Subcutaneous abdominal adipose tissue (tissue), 5 donors: ENCODE measurements around the gene CHEK2.

Source experiments
- H3K27ac ChIP-seq: one replicate; pipeline ENCODE4 v1.7.0; 2013; ENCODE audit warnings: low read depth, mild to moderate bottlenecking, inconsistent platforms, low read length, moderate library complexity
- H3K27me3 ChIP-seq, 5 donors: one replicate each; pipeline ENCODE4 v1.7.0; 2013; ENCODE audit warnings: low read length in 5 of 5, inconsistent platforms in 1 of 5; ENCODE audit not compliant: control insufficient read depth in 5 of 5, insufficient read depth in 4 of 5
- H3K36me3 ChIP-seq, 5 donors: one replicate each; pipeline ENCODE4 v1.7.0; 2013; ENCODE audit warnings: low read length in 5 of 5; ENCODE audit not compliant: control insufficient read depth in 5 of 5, insufficient read depth in 5 of 5
- H3K4me1 ChIP-seq, 5 donors: one replicate each; pipeline ENCODE4 v1.7.0; 2013; ENCODE audit warnings: low read length in 5 of 5, mild to moderate bottlenecking in 3 of 5, moderate library complexity in 1 of 5; ENCODE audit not compliant: control insufficient read depth in 5 of 5, insufficient read depth in 5 of 5
- H3K4me3 ChIP-seq, 5 donors: one replicate each; pipeline ENCODE4 v1.7.0; 2013; ENCODE audit warnings: low read length in 5 of 5, low read depth in 1 of 5
- H3K9ac ChIP-seq, 5 donors: one replicate each; pipeline ENCODE4 v1.7.0; 2013; ENCODE audit warnings: low read length in 5 of 5, mild to moderate bottlenecking in 4 of 5, moderate library complexity in 3 of 5
- H3K9me3 ChIP-seq, 5 donors: one replicate each; pipeline ENCODE4 v1.7.0; 2013; ENCODE audit warnings: low read length in 5 of 5; ENCODE audit not compliant: control insufficient read depth in 5 of 5
- donor health status: healthy.
- donor health status: healthy.
- donor health status: healthy.
- donor health status: healthy.
- donor health status: healthy.

The CHEK2 gene

DNA sequence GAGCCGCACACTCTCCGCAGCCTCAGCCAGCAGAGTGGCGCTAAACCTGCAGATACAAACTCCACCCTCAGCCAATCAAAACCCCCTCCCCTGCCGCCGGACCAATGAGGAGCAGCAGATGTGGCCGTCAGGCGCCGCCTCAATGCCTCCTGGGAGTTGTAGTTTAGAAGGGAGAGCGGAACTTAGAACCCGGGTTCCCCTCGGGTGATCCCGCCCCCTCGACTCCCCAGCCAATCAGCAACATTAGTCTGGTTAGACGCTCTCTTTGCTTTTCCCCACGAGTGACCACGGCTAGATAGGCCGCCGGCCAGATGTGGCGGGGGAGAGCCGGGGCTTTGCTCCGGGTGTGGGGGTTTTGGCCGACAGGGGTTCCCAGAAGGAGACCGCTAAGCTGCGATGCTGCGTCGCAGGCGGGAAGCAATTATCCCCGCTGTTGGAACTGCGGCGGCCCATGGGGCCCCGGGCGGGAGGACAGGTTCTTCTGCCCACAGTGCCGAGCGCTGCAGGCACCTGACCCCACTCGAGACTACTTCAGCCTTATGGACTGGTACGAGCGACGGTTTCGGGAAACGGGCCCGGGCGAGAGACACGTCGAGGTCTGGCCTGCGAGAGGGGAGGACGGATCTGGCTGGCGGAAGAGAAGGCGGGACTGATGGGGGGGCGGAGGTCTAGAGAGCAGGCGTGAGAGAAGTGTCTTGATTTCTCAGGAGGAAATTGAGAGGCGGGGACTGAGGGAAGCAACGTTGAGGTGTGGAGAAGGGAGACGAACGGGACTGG, at the start of gene CHEK2, which contains the start of gene HSCB:
TSS of gene CHEK2 (minus strand) at position 36 of the 777 bp plus-strand sequence. CDS start 7,099 bp downstream, outside the sequence.
TSS of gene HSCB (plus strand) at position 255 of the 777 bp plus-strand sequence. CDS start at position 312, 57 bp downstream.
- peak within 1 kb of the TSS; percentile 81 to 96 (median 90) for H3K4me3 ChIP-seq
- H3K36me3 ChIP-seq = peaks cover 5 to 31% (median 18%) of the 10 kb centered on the region in 5 donors
- no peaks in the 10 kb centered on the region for H3K27me3 ChIP-seq
- peaks cover 2 to 21% (median 13%) of the 10 kb centered on the region in 5 donors for H3K4me1 ChIP-seq
- peak within 1 kb of the TSS; percentile 89 to 99 (median 98) for H3K9ac ChIP-seq
- peak within 1 kb of the TSS; percentile 99 for H3K27ac ChIP-seq
- H3K9me3 ChIP-seq = no peaks in the 10 kb centered on the region

DNA sequence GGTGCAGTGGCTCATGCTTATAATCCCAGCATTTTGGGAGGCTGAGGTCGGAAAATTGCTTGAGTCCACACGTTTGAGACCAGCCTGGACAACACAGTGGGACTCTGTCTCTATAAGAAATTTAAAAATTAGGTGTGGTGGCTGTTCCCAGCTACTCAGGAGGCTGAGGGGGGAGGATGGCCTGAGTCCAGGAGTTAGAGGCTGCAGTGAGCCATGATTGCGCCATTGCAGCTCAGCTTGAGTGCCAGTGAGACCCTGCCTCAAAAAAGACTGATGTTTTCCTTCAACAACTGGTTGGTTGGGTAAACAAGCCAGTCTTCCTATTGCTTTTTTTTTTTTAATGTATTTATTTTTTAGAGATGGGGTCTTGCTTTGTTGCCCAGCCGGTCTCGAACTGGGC, 49.5 kb upstream of the CHEK2 start:
- Histone ChIP-seq H3K36me3 (peaks cover 35 to 52% (median 39%) of the 10 kb centered on the region in 5 donors), H3K4me1 (peaks cover 0 to 7% (median 2%) of the 10 kb centered on the region in 5 donors), H3K9ac (no peak overlapping the region)

DNA sequence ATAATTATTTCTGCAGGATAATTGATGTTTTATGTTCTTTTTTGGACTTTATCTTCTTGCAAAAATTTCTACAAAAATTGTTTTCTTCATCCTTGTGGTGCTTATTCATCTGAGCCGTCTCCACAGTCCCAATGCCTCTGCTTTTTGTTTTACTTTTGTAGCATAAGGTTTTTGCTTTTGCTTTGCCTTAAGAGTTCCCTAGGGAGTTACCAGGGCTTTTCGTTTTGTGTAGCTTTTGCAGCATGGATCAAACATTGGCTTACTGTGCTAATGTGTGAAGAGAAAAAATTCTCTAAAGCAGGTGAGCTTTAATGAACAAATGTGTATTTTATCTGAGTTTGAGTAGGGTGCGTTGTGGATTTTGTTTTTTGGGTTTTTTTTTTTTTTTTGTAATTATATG, 47.0 kb upstream of the CHEK2 start:
- Histone ChIP-seq H3K4me1 (no peaks in the 10 kb centered on the region), H3K27ac (no peak overlapping the region), H3K36me3 (peaks cover 33 to 53% (median 40%) of the 10 kb centered on the region in 5 donors), H3K27me3 (no peaks in the 10 kb centered on the region), H3K4me3 (no peak overlapping the region), H3K9me3 (no peaks in the 10 kb centered on the region), H3K9ac (no peak overlapping the region)

More for the DNA sequence above, 49.5 kb upstream of the CHEK2 start:
- Histone ChIP-seq H3K27ac (no peak overlapping the region), H3K4me3 (no peak overlapping the region), H3K27me3 (no peaks in the 10 kb centered on the region), H3K9me3 (no peaks in the 10 kb centered on the region)

DNA sequence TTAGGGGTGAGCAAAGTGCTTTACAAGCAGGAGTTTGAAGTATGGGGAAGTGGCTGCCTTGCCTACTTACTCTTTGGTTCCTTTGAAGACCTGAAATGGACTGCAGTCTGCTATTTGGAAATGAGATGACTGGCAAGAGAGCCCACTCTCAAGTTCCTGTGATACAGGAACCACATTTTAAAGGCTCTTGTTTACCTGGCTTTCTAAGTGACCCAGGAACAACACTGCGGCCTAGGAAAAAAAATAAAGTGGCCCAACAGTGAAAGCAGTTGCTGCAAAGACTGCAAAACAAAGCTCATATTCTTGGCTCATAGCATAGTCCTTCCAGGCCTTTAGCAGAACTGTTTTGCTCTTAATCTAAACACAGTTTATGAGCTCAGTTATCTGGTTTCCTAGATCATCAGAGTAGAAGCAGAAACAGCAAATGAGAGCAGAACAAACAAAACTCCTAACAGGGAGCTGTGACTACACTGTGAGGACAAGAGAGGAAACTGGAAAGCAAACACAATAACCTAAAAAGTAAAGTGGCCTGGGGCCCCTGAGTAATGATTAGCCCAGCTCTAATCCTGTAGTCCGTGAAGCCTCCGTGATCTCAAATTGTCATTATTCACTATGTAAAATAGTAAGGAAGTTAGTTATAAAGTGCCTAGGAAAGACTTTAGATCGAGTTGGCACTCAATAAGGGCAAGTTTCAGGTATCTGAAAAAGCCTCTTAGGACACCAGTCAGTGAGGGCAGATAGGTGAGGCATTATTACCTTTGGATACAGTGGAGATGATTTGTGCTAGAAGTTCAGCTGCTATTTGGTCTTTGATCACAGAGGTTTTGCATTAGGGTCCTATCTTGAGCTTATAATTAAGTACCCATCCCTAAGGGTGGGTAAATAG, 42.4 kb upstream of the CHEK2 start:
- H3K4me3 ChIP-seq = no peak overlapping the region
- peaks cover 0 to 5% (median 0%) of the 10 kb centered on the region in 5 donors for H3K4me1 ChIP-seq
- H3K27me3 ChIP-seq = no peaks in the 10 kb centered on the region
- peaks cover 42 to 62% (median 52%) of the 10 kb centered on the region in 5 donors for H3K36me3 ChIP-seq
- no peak overlapping the region for H3K9ac ChIP-seq
- no peaks in the 10 kb centered on the region for H3K9me3 ChIP-seq
- no peak overlapping the region for H3K27ac ChIP-seq

DNA sequence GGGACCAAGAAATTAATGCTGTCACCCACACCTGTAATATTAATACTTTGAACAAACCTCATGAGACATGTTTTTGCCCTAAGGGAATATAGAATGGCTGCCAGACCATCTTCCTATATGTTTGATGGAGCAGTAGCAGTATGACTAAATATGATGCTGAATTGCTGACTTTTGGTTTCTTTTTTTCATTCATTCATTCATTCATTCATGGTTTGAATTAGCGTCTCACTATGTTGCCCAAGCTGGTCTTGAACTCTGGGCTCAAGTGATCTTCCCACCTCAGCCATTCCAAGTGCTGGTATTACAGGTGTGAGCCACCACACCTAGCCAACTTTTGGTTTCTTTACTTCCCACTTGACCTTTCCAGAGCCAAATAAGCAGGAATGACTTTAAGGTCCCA, 38.7 kb upstream of the CHEK2 start:
- H3K9ac ChIP-seq = no peak overlapping the region
- H3K4me3 ChIP-seq = no peak overlapping the region
- H3K9me3 ChIP-seq = no peaks in the 10 kb centered on the region
- peaks cover 22 to 60% (median 34%) of the 10 kb centered on the region in 5 donors for H3K36me3 ChIP-seq
- H3K4me1 ChIP-seq = peaks cover 0 to 9% (median 4%) of the 10 kb centered on the region in 5 donors
- H3K27ac ChIP-seq = no peak overlapping the region
- H3K27me3 ChIP-seq = no peaks in the 10 kb centered on the region

DNA sequence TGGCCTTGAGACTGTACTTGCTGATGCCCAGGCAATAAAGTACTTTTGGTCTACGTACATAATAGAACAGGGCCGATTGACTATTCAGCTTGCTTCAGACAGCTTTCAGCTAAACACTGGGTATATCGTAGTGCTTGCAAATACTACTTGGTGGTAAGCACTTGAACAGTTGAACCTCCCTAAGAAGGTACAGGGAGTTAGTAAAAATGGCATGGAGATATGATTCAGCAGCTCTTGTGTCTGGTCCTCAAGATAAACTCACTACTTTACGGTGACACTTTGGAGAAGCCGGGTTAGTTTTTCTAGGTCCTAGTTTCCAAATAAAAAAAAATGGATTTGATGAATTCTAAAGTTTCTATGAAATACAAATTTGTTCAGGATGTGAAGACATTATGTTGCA, 38.2 kb upstream of the CHEK2 start:
- no peak overlapping the region for H3K27ac ChIP-seq
- H3K27me3 ChIP-seq = no peaks in the 10 kb centered on the region
- no peaks in the 10 kb centered on the region for H3K9me3 ChIP-seq
- peaks cover 0 to 9% (median 4%) of the 10 kb centered on the region in 5 donors for H3K4me1 ChIP-seq
- H3K36me3 ChIP-seq = peaks cover 22 to 56% (median 30%) of the 10 kb centered on the region in 5 donors
- no peak overlapping the region for H3K4me3 ChIP-seq
- H3K9ac ChIP-seq = no peak overlapping the region

DNA sequence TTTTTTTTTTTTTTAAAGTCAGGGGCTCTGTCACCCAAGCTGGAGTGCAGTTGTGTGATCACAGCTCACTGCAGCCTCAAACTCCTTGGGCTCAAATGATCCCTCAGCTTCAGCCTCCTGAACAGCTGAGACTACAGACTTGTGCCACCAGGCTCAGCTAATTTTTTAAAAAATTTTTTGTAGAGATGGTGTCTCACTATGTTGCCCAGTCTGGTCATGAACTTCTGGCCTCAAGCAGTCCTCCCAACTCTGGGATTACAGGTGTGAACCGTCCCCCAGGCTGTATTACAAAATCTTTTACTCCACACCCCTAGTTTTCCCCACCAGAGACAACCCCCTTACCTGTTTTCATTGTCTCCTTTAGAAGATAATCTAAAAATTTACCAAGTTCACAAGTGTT, 32.8 kb upstream of the CHEK2 start:
- H3K9me3 ChIP-seq = peaks cover 0 to 2% (median 0%) of the 10 kb centered on the region in 5 donors
- peaks cover 0 to 21% (median 12%) of the 10 kb centered on the region in 5 donors for H3K4me1 ChIP-seq
- H3K4me3 ChIP-seq = no peak overlapping the region
- H3K27me3 ChIP-seq = no peaks in the 10 kb centered on the region
- peak overlapping the region in 2 of 5 donors; percentile 17 to 26 for H3K9ac ChIP-seq
- no peak overlapping the region for H3K27ac ChIP-seq
- peaks cover 0 to 26% (median 3%) of the 10 kb centered on the region in 5 donors for H3K36me3 ChIP-seq

DNA sequence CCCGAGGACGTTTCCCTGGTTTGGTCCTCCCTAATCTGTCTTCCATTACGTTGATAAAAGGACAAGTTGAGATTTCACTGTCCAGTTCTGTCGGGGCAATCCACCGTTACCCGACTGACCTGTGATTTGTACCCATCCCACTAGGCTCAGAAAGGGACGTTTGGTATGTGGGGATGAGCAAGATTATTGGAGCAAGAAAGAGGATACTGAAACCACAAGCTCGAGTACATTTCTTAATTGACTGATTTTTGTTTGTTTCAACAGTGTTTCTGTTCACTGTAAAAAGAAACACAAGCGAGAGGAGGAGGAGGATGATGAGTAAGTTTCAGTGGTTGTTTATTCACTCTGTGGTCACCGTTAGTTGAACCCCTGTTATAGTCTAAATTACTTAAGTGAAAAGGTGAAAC, 31.8 kb upstream of the CHEK2 start:
- Histone ChIP-seq H3K27me3 (no peaks in the 10 kb centered on the region), H3K4me3 (peak overlapping the region; percentile 74 to 88 (median 80)), H3K36me3 (peaks cover 0 to 26% (median 3%) of the 10 kb centered on the region in 5 donors), H3K9me3 (peaks cover 0 to 5% (median 0%) of the 10 kb centered on the region in 5 donors), H3K4me1 (peaks cover 0 to 17% (median 12%) of the 10 kb centered on the region in 5 donors), H3K27ac (peak overlapping the region; percentile 95), H3K9ac (peak overlapping the region; percentile 7 to 99 (median 94))

DNA sequence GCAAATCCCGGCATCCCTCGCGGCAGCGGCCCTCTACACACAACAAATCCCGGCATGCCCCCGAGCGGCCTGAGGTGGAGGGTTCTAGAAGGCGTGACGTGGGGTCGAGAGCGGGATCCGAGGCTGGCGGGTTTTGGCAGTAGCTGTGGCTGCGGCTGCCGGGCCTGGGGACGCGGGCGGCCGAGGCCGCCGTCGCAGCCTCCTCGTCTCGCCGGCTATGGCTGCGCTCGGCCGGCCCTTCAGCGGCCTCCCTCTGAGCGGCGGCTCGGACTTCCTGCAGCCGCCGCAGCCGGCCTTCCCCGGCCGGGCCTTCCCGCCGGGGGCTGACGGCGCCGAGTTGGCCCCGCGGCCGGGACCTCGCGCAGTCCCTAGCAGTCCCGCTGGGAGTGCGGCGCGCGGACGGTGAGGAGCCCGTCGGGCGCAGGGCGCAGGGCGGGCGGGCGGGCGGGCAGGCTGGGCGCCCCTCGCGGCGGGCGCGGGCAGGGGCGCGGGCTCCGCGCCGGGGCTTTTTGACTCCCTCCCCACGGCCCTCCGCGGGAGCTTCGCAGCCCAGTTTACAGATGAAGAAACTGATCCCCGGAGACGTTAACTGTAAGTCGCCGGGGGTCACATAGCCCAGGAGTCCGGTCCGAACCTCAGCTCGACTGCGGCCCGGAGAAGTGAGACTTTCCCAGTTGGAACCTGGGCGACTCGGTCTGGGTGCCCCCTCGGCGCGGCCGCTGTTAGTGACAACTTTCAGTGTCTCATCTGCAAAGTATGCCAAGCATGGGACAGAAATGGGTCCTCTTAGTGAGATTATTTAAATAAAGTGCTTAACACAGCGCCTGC, 31.2 kb upstream of the CHEK2 start, which contains the start of gene CCDC117:
TSS of gene CCDC117 (plus strand) at position 63 of the 828 bp plus-strand sequence. CDS start at position 218, 155 bp downstream.
- Histone ChIP-seq H3K27ac (peak within 1 kb of the TSS; percentile 95), H3K4me1 (peaks cover 0 to 17% (median 12%) of the 10 kb centered on the region in 5 donors), H3K9ac (peak within 1 kb of the TSS; percentile 84 to 99 (median 94)), H3K9me3 (peaks cover 0 to 5% (median 0%) of the 10 kb centered on the region in 5 donors), H3K36me3 (peaks cover 0 to 25% (median 3%) of the 10 kb centered on the region in 5 donors), H3K27me3 (no peaks in the 10 kb centered on the region), H3K4me3 (peak within 1 kb of the TSS; percentile 78 to 88 (median 83))
